ENCODE data around the gene HERPUD1.
A peak's percentile ranks its signal among the peaks of the same experiment; 100 is the strongest.
"Not testable (repeated sequence)": the region's sequence is repeated elsewhere in the genome, so short reads cannot be mapped to it uniquely, and the experiment has no call there.

HERPUD1 gene

GRCh38 chr16:56983211-56983751, 51.3 kb downstream of the HERPUD1 start:
- DNase-seq, result no peak

DNA sequence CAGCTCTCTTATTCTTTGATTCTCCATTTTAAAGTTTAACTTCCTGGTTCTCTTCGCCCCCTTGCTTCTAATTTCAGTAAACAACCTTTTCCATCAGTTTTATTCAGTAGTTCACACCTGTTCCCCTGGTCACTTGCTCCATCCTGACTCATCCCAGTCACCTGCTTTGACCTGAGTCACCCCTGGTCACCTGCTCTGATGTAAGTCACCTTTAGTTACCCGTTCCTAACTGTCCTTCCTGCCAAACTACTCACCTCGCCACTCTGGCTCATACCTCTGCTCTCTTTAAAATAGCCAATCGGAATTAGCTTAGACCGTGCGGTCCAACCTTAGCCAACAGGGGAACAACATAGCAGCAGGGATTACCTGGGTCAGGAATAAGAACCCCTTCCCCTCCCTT, 52.7 kb downstream of the HERPUD1 start:
- no peak for DNase-seq

- DNase-seq, result no peak
Measured at GRCh38 chr16:56985288-56985961, 53.5 kb downstream of the HERPUD1 start.

DNA sequence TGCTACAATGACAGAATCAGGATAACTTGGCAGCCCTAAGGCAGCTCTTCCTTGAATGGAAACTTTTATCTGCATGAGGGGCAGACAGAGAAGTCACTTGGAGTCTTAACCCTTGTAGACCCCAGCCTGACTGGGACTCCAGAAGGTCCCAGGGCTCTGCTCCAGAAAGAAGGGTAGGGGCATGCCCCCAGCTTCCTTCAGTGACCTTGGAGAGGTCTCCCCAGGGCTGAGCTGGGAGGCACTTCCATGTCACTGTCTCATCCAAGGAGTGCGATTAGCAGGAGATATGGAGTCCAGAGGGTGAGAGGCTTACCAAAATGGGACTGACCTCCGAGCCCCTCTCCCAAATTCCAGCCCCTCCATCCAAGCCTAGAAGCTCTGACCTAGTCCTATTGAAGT, 54.0 kb downstream of the HERPUD1 start:
- no peak for DNase-seq

- no peak for DNase-seq
Measured at GRCh38 chr16:56986361-56986760, 54.4 kb downstream of the HERPUD1 start.

GRCh38 chr16:56986908-56987307, 55.0 kb downstream of the HERPUD1 start:
- DNase-seq, result not testable (repeated sequence)

- DNase-seq, result no peak
Measured at GRCh38 chr16:56987692-56988091, 55.8 kb downstream of the HERPUD1 start.

- no peak for DNase-seq
Measured at GRCh38 chr16:56988161-56988947, 56.4 kb downstream of the HERPUD1 start.

GRCh38 chr16:56988948-56989945, 57.3 kb downstream of the HERPUD1 start, which contains the start of gene NLRC5:
Gene NLRC5, plus strand, starts transcription at chr16:56989557. Its CDS starts 31,156 bp downstream, at chr16:57020713.
- peak; percentile 18 for DNase-seq

DNA sequence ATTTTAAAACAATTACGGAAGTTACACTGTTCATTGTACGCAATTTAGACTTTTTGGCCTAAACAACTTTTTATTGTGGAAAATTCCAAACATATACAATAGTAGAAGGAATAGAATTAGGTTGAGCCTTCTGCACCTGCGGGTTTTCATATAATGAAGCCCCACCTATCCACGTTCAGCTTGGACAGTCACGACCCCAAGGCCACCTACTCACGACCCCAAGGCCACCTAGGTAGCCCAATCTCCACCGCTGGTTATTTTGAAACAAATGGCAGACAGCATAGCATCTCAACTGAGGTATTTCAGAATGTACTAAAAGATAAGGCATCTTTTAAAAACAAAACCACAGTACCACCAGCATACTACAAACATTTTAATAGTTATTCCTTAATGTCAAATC, 58.0 kb downstream of the HERPUD1 start:
- DNase-seq, result no peak

DNA sequence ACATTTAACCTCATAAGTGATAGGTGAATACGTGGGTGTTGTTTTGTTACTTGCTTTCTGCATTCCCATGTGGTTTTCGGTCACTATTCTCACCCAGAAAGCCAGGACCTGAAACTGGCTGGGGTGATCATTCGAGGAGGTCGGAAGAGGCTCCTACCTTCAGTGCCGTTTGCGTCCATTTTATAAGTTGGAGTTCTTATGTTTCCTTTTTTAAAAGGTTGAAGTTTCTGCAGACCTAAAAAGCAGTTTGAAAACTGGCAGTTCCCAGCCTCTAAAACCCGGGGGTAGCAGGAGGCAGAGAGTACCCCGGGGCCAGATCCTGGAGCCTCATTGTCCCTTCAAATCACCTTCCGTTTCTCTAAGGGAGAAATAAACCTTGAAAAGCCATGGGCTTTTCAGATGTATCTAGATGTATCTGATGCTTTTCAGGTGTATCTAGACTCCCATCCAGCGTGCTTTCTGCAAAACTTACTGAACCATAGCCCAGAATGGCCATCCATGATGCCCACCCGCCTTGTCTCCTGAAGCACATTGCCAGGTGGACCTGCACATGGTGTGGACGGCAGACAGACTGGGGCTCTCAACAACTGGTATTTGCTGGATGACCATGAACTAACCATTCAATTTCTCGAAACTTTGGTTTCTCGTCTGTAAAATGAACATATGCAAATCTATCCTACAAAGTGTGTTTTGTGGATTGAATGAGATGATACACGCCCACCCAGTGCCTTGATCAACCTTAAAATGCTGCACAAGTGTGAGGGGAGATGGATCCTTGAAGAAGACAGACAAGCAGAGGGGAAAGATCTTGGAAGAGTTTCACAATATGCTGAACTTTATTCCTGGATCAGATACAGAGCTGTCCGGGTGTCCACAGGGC, 58.7 kb downstream of the HERPUD1 start:
- no peak for DNase-seq

GRCh38 chr16:56992431-56992830, 60.5 kb downstream of the HERPUD1 start:
- not testable (repeated sequence) for DNase-seq

GRCh38 chr16:56993204-56993603, 61.3 kb downstream of the HERPUD1 start:
- no peak for DNase-seq

- no peak for DNase-seq
Measured at GRCh38 chr16:56994311-56994710, 62.4 kb downstream of the HERPUD1 start.
